ENCODE measurements around the gene PITRM1.
"Not testable (repeated sequence)": the region's sequence is repeated elsewhere in the genome, so short reads cannot be mapped to it uniquely, and the experiment has no call there.

PITRM1 gene

DNA sequence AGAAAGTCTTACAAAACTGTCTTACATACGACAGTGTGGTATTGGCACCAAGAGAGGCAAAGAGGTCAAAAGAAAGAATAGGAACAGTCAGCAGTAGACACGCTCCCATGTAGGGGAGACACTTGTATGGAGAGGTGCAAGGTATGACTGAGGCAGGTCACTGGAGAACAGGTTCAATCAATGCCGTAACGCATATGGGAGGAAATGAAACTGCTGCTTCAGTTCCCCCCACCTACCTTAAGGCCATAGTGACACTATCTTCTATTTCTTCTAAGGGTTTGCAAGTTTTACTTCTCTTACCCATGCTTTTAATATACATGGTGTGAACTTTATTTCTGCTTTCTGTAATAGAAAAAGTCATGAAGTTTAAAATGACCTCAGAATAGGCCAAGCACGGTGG, 5.5 kb upstream of the PITRM1 start:
- no peak overlapping the region for H3K4me3 ChIP-seq (ENCODE audit: control insufficient read depth, low read depth, low read length)
- DNase-seq (ENCODE audit: low read depth): no peak
- TF ChIP-seq, protein P1, sequence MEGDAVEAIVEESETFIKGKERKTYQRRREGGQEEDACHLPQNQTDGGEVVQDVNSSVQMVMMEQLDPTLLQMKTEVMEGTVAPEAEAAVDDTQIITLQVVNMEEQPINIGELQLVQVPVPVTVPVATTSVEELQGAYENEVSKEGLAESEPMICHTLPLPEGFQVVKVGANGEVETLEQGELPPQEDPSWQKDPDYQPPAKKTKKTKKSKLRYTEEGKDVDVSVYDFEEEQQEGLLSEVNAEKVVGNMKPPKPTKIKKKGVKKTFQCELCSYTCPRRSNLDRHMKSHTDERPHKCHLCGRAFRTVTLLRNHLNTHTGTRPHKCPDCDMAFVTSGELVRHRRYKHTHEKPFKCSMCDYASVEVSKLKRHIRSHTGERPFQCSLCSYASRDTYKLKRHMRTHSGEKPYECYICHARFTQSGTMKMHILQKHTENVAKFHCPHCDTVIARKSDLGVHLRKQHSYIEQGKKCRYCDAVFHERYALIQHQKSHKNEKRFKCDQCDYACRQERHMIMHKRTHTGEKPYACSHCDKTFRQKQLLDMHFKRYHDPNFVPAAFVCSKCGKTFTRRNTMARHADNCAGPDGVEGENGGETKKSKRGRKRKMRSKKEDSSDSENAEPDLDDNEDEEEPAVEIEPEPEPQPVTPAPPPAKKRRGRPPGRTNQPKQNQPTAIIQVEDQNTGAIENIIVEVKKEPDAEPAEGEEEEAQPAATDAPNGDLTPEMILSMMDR (conservative IDR thresholded peaks at IDR 0.05; ENCODE audit: control insufficient read depth, insufficient read depth, low read depth, low read length): no peak

DNA sequence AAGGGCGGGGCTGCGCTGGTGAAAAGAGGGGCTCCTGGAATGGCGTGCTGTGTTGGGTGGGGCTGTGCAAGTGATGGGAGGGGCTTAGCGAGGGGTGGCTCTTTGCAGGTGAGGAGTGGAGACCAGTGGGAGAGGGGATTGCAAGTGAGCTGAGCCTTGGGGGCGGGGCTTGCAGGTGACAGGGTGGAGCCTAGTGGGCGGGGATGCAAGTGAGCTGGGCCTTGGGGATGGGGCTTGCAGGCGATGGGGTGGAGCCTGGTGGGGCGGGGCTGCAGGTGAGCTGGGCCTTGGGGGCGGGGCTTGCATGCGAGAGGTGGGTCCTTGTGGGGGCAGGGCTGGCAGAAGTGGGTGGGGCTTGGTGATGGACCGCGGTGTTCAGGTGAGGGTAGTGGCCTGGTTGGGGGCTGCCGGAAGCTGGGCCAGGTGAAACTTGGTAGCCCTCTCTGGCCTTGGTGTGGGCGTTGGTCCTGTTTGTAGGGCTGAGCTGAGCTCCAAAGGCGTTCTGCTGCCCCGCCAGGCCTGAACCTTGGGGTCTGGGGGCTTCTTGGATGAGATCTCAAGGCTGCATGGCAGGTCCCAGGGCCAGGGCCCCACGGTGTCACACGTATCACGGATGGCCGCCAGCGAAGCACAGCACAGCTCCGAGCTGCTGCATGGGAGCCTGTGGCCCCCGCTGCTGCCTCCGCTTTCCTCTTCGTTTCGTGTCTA, 743 bp upstream of the PITRM1 start:
- TF ChIP-seq, protein P1 (conservative IDR thresholded peaks at IDR 0.05; ENCODE audit: control insufficient read depth, insufficient read depth, low read depth, low read length): no peak
- peak overlapping the region; percentile 52 for H3K4me3 ChIP-seq (ENCODE audit: control insufficient read depth, low read depth, low read length)
- DNase-seq (ENCODE audit: low read depth): no peak

DNA sequence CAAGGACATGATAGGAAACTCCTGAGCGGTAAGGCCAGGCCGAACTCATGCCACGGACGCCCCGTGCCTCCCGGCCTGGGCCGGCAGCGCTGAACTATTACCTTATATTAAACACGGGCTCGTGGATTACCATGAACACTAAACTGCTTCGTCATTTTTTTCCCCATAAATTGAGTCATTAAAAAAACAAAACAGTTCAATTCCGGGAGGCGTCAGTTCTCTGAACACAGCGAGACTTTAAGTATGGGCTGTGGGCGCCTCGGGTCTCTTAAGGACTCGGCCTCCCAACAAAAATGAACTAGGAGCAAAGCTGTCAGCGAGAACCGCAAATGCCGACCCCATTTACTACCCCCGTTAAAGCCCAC, 519 bp downstream of the PITRM1 start:
- TF ChIP-seq, protein P1 (conservative IDR thresholded peaks at IDR 0.05; ENCODE audit: control insufficient read depth, insufficient read depth, low read depth, low read length): no peak
- DNase-seq (ENCODE audit: low read depth): peak; percentile 82

DNA sequence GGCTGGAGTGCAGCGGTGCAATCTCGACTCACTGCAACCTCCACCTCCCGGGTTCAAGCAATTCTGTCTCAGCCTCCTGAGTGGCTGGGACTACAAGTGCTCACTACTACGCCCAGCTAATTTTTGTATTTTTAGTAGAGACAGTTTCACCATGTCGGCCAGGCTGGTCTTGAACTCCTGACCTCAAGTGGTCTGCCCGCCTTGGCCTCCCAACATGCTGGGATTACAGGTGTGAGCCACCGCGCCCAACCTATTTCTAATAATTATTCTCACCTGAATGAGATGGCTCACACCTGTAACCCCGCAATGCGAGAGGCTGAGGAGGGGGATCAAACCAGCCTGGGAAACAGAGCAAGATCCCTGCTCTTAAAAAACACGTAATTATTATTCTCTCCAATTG, 1.1 kb downstream of the PITRM1 start:
- peak overlapping the region; percentile 73 for H3K4me3 ChIP-seq (ENCODE audit: control insufficient read depth, low read depth, low read length)
- DNase-seq (ENCODE audit: low read depth): not testable (repeated sequence)

More for the DNA sequence above, 519 bp downstream of the PITRM1 start:
- H3K4me3 ChIP-seq (ENCODE audit: control insufficient read depth, low read depth, low read length): peak overlapping the region; percentile 73

DNA sequence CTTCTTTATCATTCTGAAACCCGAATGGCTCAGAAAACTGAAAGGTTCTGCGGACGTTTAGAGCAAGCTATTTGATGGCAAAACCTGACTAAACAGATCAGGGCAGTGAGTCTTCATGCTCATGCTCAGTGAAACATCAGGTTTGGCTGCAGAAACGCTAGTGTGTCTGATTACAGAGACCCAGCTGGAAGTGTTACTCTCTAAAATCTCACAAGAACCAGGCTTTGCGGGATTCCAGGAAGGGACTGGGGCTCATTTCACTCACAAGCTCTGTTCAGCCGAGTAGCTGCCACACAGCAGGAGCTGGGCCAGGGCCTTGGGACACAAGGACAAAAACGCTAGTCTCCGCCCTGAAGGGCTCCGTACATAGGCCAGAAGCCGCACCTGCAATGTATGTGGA, 2.9 kb downstream of the PITRM1 start:
- no peak overlapping the region for H3K4me3 ChIP-seq (ENCODE audit: control insufficient read depth, low read depth, low read length)
- TF ChIP-seq, protein P1 (conservative IDR thresholded peaks at IDR 0.05; ENCODE audit: control insufficient read depth, insufficient read depth, low read depth, low read length): no peak
- DNase-seq (ENCODE audit: low read depth): no peak

DNA sequence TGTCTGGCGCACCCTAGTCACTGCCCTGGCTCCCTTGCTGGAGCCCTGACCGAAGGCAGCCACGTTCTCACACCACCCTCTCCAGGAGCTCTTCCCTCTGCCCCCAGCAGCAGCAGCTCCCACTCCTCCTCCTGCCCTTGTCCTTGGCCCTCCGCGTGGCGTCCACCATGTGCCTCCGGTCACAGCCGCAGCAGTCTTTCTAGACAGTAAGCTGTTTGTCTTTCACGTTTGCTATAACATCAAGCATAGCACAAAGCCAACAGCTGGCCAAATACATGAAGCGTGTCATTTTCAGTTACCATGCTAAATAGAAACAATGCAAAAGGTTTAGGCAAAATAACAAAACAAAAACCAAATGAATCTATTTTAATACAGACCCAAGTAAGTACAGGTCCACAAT, 3.3 kb downstream of the PITRM1 start:
- H3K4me3 ChIP-seq (ENCODE audit: control insufficient read depth, low read depth, low read length): no peak overlapping the region
- TF ChIP-seq, protein P1 (conservative IDR thresholded peaks at IDR 0.05; ENCODE audit: control insufficient read depth, insufficient read depth, low read depth, low read length): no peak
- no peak for DNase-seq (ENCODE audit: low read depth)

DNA sequence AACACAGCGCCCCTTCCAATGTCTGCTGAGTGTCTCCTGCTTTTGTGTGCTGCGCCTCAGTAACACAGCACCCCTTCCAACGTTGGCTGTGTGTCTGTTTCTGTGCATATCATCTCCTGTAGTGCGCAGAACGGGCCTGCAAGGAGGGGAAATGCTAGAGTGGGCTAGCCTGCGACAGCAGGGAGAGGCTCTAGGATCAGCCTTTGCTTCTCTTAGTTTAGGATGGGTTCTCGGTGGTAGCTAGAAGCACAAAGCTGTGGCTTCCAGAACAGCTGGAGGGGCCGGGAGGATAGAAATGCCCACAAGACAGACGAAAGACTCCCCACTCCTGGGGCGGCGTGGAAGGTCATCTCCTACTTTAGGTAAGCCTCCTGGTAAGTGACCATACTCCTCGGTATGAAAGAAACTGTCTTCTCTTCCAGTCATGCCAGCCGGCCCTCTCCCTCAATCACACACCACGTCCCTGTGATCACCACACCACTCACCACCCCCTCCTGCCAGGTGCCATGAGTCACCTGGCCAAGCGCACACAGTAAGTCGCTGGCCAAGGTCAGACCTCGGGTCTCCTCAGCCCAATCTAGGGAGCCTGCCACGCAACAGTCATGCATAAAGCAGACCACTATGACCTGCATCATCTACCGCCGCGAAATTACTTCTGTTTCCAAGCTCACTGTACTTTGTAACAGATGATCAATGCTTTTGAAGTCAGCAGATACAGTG, 4.8 kb downstream of the PITRM1 start:
- TF ChIP-seq, protein P1 (conservative IDR thresholded peaks at IDR 0.05; ENCODE audit: control insufficient read depth, insufficient read depth, low read depth, low read length): no peak
- DNase-seq (ENCODE audit: low read depth): no peak
- no peak overlapping the region for H3K4me3 ChIP-seq (ENCODE audit: control insufficient read depth, low read depth, low read length)
